ENCODE data around the gene SLC7A7. TPM values are rescaled to one million over a fixed set of nuclear protein-coding genes. Genes with fewer than 3 reads are reported as not detected.

Gene SLC7A7
- total and polyA plus RNA-seq, 2 of the 13 experiments (the other 11 are each of a cell fraction or from before 2014, with no cell fraction given) = 0.13 to 0.63 TPM

DNA sequence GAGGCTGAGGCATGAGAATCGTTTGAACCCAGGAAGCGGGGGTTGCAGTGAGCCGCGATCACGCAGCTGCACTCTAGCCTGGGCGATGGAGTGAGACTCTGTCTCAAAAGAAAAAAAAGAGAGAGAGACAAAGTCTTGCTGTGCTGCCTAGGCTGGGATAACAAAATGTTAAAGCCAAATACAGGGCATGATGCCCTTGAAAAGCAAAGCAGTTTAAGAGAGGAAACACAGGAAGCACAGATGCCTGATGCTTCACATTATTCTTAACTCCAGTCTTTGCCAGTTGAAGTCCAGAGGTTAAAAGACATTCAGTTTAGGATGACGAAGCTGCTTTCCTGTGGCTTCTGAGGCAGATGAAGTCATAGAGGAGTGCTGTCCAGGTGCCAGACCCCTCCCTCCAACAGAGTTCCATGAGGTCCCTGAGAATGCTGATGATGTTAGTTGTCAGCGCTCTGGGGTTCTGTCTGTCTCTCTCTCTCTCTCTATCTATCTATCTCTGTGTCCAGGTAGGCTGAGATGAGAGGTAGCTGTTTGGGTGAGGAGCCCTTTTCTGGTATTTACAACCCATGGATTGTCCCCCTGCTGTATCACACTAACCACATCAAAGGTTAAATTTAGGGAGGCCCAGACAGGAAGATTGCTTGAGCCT is 9.6 kb upstream of the SLC7A7 start (continued):
- TF ChIP-seq PCBP1 (IDR thresholded peaks at IDR 0.05; ENCODE audit: borderline replicate concordance, low read depth, low read length) = no peak
- TF ChIP-seq SMAD9 (CRISPR knock-in tag; IDR thresholded peaks at IDR 0.05) = no peak
- no peak for TF ChIP-seq ZBTB39 (CRISPR knock-in tag; IDR thresholded peaks at IDR 0.05)
- TF ChIP-seq ZBTB34 (CRISPR knock-in tag; IDR thresholded peaks at IDR 0.05) = no peak
- TF ChIP-seq KAT2B (IDR thresholded peaks at IDR 0.05; ENCODE audit: borderline replicate concordance, low read depth, low read length) = no peak
- TF ChIP-seq GLI4 (CRISPR knock-in tag; IDR thresholded peaks at IDR 0.05; ENCODE audit: borderline replicate concordance) = no peak
- no peak for TF ChIP-seq ZEB1 (IDR thresholded peaks at IDR 0.05; ENCODE audit: insufficient replicate concordance, low read depth)
- no peak for TF ChIP-seq ZMYM2 (CRISPR knock-in tag; IDR thresholded peaks at IDR 0.05)
- TF ChIP-seq, protein P1, sequence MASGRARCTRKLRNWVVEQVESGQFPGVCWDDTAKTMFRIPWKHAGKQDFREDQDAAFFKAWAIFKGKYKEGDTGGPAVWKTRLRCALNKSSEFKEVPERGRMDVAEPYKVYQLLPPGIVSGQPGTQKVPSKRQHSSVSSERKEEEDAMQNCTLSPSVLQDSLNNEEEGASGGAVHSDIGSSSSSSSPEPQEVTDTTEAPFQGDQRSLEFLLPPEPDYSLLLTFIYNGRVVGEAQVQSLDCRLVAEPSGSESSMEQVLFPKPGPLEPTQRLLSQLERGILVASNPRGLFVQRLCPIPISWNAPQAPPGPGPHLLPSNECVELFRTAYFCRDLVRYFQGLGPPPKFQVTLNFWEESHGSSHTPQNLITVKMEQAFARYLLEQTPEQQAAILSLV (CRISPR knock-in tag; IDR thresholded peaks at IDR 0.05; ENCODE audit: borderline replicate concordance) = no peak
- TF ChIP-seq, protein P2, sequence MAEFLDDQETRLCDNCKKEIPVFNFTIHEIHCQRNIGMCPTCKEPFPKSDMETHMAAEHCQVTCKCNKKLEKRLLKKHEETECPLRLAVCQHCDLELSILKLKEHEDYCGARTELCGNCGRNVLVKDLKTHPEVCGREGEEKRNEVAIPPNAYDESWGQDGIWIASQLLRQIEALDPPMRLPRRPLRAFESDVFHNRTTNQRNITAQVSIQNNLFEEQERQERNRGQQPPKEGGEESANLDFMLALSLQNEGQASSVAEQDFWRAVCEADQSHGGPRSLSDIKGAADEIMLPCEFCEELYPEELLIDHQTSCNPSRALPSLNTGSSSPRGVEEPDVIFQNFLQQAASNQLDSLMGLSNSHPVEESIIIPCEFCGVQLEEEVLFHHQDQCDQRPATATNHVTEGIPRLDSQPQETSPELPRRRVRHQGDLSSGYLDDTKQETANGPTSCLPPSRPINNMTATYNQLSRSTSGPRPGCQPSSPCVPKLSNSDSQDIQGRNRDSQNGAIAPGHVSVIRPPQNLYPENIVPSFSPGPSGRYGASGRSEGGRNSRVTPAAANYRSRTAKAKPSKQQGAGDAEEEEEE (CRISPR knock-in tag; IDR thresholded peaks at IDR 0.05; ENCODE audit: borderline replicate concordance) = no peak
- peak; percentile 52 for TF ChIP-seq PHF5A (CRISPR knock-in tag; IDR thresholded peaks at IDR 0.05; ENCODE audit: low read depth, unreplicated experiment)
- TF ChIP-seq TEAD3 (CRISPR knock-in tag; optimal IDR thresholded peaks at IDR 0.05; ENCODE audit: borderline replicate concordance) = peak; percentile 44
- TF ChIP-seq SIX4 (CRISPR knock-in tag; IDR thresholded peaks at IDR 0.05) = 0 out of 2 replicates have a peak, but pooled peaks have one; percentile 12
- TF ChIP-seq ZNF670 (CRISPR knock-in tag; IDR thresholded peaks at IDR 0.05; ENCODE audit: borderline replicate concordance) = no peak
- peak; percentile 15; the same call in 1 of the 2 replicates for TF ChIP-seq YEATS4 (CRISPR knock-in tag; IDR thresholded peaks at IDR 0.05; ENCODE audit: borderline replicate concordance)
- no peak for TF ChIP-seq ZNF484 (CRISPR knock-in tag; IDR thresholded peaks at IDR 0.05; ENCODE audit: borderline replicate concordance, low read depth)
- TF ChIP-seq ZNF761 (CRISPR knock-in tag; conservative IDR thresholded peaks at IDR 0.05) = no peak
- TF ChIP-seq NRL (CRISPR knock-in tag; IDR thresholded peaks at IDR 0.05; ENCODE audit: borderline replicate concordance) = no peak
- TF ChIP-seq, protein P3, sequence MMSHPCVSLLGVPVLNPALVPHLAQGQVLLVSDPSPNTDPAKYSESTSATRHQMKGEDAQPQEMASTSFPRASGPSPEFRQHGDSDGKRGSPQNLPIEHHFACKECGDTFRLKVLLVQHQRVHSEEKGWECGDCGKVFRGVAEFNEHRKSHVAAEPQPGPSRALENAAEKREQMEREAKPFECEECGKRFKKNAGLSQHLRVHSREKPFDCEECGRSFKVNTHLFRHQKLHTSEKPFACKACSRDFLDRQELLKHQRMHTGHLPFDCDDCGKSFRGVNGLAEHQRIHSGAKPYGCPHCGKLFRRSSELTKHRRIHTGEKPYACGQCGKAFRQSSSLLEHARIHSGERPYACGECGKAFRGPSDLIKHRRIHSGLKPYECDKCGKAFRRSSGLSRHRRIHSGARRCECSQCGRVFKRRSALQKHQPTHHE (CRISPR knock-in tag; IDR thresholded peaks at IDR 0.05; ENCODE audit: borderline replicate concordance) = no peak
- TF ChIP-seq ZNF788 (CRISPR knock-in tag; IDR thresholded peaks at IDR 0.05; ENCODE audit: borderline replicate concordance) = peak; percentile 48; the same call in 1 of the 2 replicates

All from HepG2 (cell line).